KOPT-K1 (cell line): ENCODE measurements around the gene PEAK1.

Experiments used
- H3K27ac ChIP-seq: fragments of 200-600 bp; sonication (generic); 2 replicates; pipeline ENCODE4 v1.5.1; 2016; ENCODE audit warnings: antibody characterized with exemption, mild to moderate bottlenecking, low read depth, low read length; ENCODE audit not compliant: poor library complexity, severe bottlenecking
- H3K36me3 ChIP-seq: fragments of 200-600 bp; sonication (generic); 2 replicates; pipeline ENCODE4 v1.5.1; 2017; ENCODE audit warnings: antibody characterized with exemption, mild to moderate bottlenecking, low read length, moderate library complexity; ENCODE audit not compliant: insufficient read depth
- H3K9me3 ChIP-seq: fragments of 200-600 bp; sonication (generic); 2 replicates; pipeline ENCODE4 v1.5.1; 2017; ENCODE audit warnings: antibody characterized with exemption, low read length, mild to moderate bottlenecking; ENCODE audit not compliant: insufficient read depth, poor library complexity, severe bottlenecking

PEAK1 gene

GRCh38 chr15:77440378-77440999 lies 20.6 kb upstream of the PEAK1 start:
- Histone ChIP-seq H3K36me3 (no peaks in the 10 kb centered on the region), H3K9me3 (no peaks in the 10 kb centered on the region), H3K27ac (no peak overlapping the region)

GRCh38 chr15:77437264-77437663 lies 17.4 kb upstream of the PEAK1 start:
- H3K36me3 ChIP-seq = no peaks in the 10 kb centered on the region
- no peak overlapping the region for H3K27ac ChIP-seq
- no peaks in the 10 kb centered on the region for H3K9me3 ChIP-seq

GRCh38 chr15:77436822-77437221 lies 16.9 kb upstream of the PEAK1 start:
- Histone ChIP-seq H3K9me3 (no peaks in the 10 kb centered on the region), H3K36me3 (no peaks in the 10 kb centered on the region), H3K27ac (no peak overlapping the region)

- Histone ChIP-seq H3K27ac (no peak overlapping the region), H3K36me3 (no peaks in the 10 kb centered on the region)
Measured at GRCh38 chr15:77430652-77431051, 10.7 kb upstream of the PEAK1 start.

GRCh38 chr15:77430213-77430612 lies 10.3 kb upstream of the PEAK1 start:
- Histone ChIP-seq H3K36me3 (no peaks in the 10 kb centered on the region), H3K27ac (no peak overlapping the region), H3K9me3 (no peaks in the 10 kb centered on the region)

More at GRCh38 chr15:77430652-77431051, 10.7 kb upstream of the PEAK1 start:
- no peaks in the 10 kb centered on the region for H3K9me3 ChIP-seq

- no peak overlapping the region for H3K27ac ChIP-seq
- no peaks in the 10 kb centered on the region for H3K36me3 ChIP-seq
- H3K9me3 ChIP-seq = no peaks in the 10 kb centered on the region
Measured at GRCh38 chr15:77426871-77427270, 7.0 kb upstream of the PEAK1 start.

- Histone ChIP-seq H3K36me3 (no peaks in the 10 kb centered on the region), H3K9me3 (no peaks in the 10 kb centered on the region), H3K27ac (no peak overlapping the region)
Measured at GRCh38 chr15:77426377-77426776, 6.5 kb upstream of the PEAK1 start.

GRCh38 chr15:77425104-77425503 lies 5.2 kb upstream of the PEAK1 start:
- Histone ChIP-seq H3K9me3 (no peaks in the 10 kb centered on the region), H3K27ac (no peak overlapping the region), H3K36me3 (no peaks in the 10 kb centered on the region)

GRCh38 chr15:77421370-77421700 lies 1.4 kb upstream of the PEAK1 start:
- H3K36me3 ChIP-seq = no peaks in the 10 kb centered on the region
- peak overlapping the region; percentile 85 for H3K27ac ChIP-seq
- H3K9me3 ChIP-seq = no peaks in the 10 kb centered on the region

GRCh38 chr15:77420610-77421369 lies 886 bp upstream of the PEAK1 start, which contains the start of gene HMG20A:
Gene HMG20A (plus strand): TSS chr15:77420888. CDS start chr15:77458408, 37,520 bp downstream.
- no peaks in the 10 kb centered on the region for H3K36me3 ChIP-seq
- peak within 1 kb of the TSS; percentile 85 for H3K27ac ChIP-seq
- no peaks in the 10 kb centered on the region for H3K9me3 ChIP-seq

GRCh38 chr15:77418966-77419835 lies 703 bp downstream of the PEAK1 start:
- H3K9me3 ChIP-seq = no peaks in the 10 kb centered on the region
- H3K27ac ChIP-seq = peak overlapping the region; percentile 85
- H3K36me3 ChIP-seq = no peaks in the 10 kb centered on the region

- H3K27ac ChIP-seq = no peak overlapping the region
- no peaks in the 10 kb centered on the region for H3K9me3 ChIP-seq
Measured at GRCh38 chr15:77418391-77418965, 1.4 kb downstream of the PEAK1 start.

GRCh38 chr15:77417602-77418001 lies 2.3 kb downstream of the PEAK1 start:
- Histone ChIP-seq H3K36me3 (no peaks in the 10 kb centered on the region), H3K27ac (no peak overlapping the region), H3K9me3 (no peaks in the 10 kb centered on the region)

More at GRCh38 chr15:77418391-77418965, 1.4 kb downstream of the PEAK1 start:
- no peaks in the 10 kb centered on the region for H3K36me3 ChIP-seq

- no peaks in the 10 kb centered on the region for H3K36me3 ChIP-seq
- no peak overlapping the region for H3K27ac ChIP-seq
- H3K9me3 ChIP-seq = no peaks in the 10 kb centered on the region
Measured at GRCh38 chr15:77416954-77417353, 3.0 kb downstream of the PEAK1 start.

GRCh38 chr15:77416148-77416455 lies 3.8 kb downstream of the PEAK1 start:
- no peaks in the 10 kb centered on the region for H3K9me3 ChIP-seq
- no peaks in the 10 kb centered on the region for H3K36me3 ChIP-seq
- H3K27ac ChIP-seq = no peak overlapping the region
